ENCODE measurements around the gene LY6G5B.

GRCh38 chr6:31661262-31662123 is 8.3 kb upstream of the LY6G5B start:
- TF ChIP-seq CTCF (IDR thresholded peaks at IDR 0.05) (no peak), POLR2A (IDR thresholded peaks at IDR 0.05) (no peak)
